Adrenal gland (tissue), 12 donors: ENCODE measurements around the gene FREM2. TPM values are rescaled to one million over a fixed set of nuclear protein-coding genes. Genes with fewer than 3 reads are reported as not detected.

ENCODE experiments used
- DNase-seq, 7 donors: peaks; one replicate each; pipeline ENCODE4 v3.0.0-alpha.2; 2019 to 2020
- H3K27ac ChIP-seq, 5 donors: fragments of 200-600 bp; sonication (generic) in 4 of 5; 1 replicate in 3 of 5; 2 replicates in 2 of 5; pipeline versions ENCODE4 v1.5.1 to v1.8.0; 2016 to 2020; ENCODE audit warnings: mild to moderate bottlenecking in 1 of 5
- H3K27me3 ChIP-seq: fragments of 200-600 bp; 2 replicates; pipeline ENCODE4 v1.8.0; 2021
- H3K36me3 ChIP-seq, 2 donors: fragments of 200-600 bp; replicated peaks in 1 of 2; 1 replicate in 1 of 2; 2 replicates in 1 of 2; pipeline versions ENCODE4 v1.5.1 to v1.8.0; 2018 to 2022
- H3K4me1 ChIP-seq, 2 donors: fragments of 200-600 bp; replicated peaks in 1 of 2; 1 replicate in 1 of 2; 2 replicates in 1 of 2; pipeline versions ENCODE4 v1.5.1 to v1.8.0; 2018 to 2021
- H3K4me3 ChIP-seq, 4 donors: fragments of 200-600 bp; sonication (generic) in 3 of 4; one replicate each; pipeline ENCODE4 v1.5.1; 2016 to 2018
- H3K9me3 ChIP-seq, 3 donors: fragments of 200-600 bp; sonication (generic) in 1 of 3; replicated peaks in 1 of 3; 1 replicate in 2 of 3; 2 replicates in 1 of 3; pipeline versions ENCODE4 v1.5.1 to v1.8.0; 2016 to 2021
- CTCF ChIP-seq, 6 experiments: fragments of 450-650 bp in 4 of 6; fragments of 200-600 bp in 2 of 6; sonication (generic) in 1 of 6; IDR thresholded peaks; 1 replicate in 5 of 6; 2 replicates in 1 of 6; pipeline versions ENCODE4 v1.5.1 to v1.8.0; 2016 to 2021; ENCODE audit warnings: antibody characterized with exemption in 6 of 6, mild to moderate bottlenecking in 2 of 6, moderate library complexity in 1 of 6
- POLR2A ChIP-seq, 2 donors: fragments of 450-650 bp; IDR thresholded peaks; one replicate each; pipeline ENCODE4 v1.6.1; 2017; ENCODE audit warnings: antibody characterized with exemption in 2 of 2, mild to moderate bottlenecking in 2 of 2, moderate library complexity in 1 of 2
- WGBS, 4 donors: extraction: QIAGEN DNeasy Blood & Tissue Kit in 2 of 4; methylation state at CpG; one replicate each; pipeline versions ENCODE4 v1.1.5 to v1.1.7; 2013 to 2017; 5-methylcytosine and 5-hydroxymethylcytosine counted together
- intact Hi-C, 2 donors: fragments of 100-400 bp; cut with DNase I; formaldehyde crosslinking; loops; one replicate each; pipeline versions ENCODE4 v1.14.1 to v1.15.0; 2022 to 2023
- polyA plus RNA-seq, 3 donors: library from polyadenylated mRNA; stranded (reverse); fragments of 200-250 nt in 2 of 3; fragments of 350-450 nt in 1 of 3; fragmentation: Illumina TruSeq in 1 of 3; extraction: RNeasy Lipid Tissue Mini Kit (QIAGEN cat#74804) in 1 of 3; gene quantifications; one replicate each; pipeline ENCODE4 v1.2.3, GENCODE V29; 2013 to 2014
- total RNA-seq, 9 donors: library from RNA; depleted of rRNA in 4 of 9; stranded (reverse); fragments of >200 nt in 4 of 9; fragments of 120-200 nt in 1 of 9; fragmentation: NEBNext Ultra II Directional in 1 of 9; extraction: Animal tissue kit (Norgen Biotek cat#: 25700) in 1 of 9; gene quantifications; one replicate each; pipeline versions ENCODE4 v1.1.0 to v1.2.4, GENCODE V29; 2013 to 2023
- donor health status: healthy with polysubstance abuse.
- donor health status: Bipolar disorder and iron deficiency.
- donor health status: DM: yes; HTN: yes; CAD: no.
- donor health status: DM: no; HTN: no; CAD: no.
- donor health status: DM: no; HTN: no; CAD: no.
- donor health status: DM: yes; HTN: yes; CAD: no.

Gene FREM2
- total and polyA plus RNA-seq, 12 donors: 0.10 to 414 (median 0.58) TPM

GRCh38 chr13:38848360-38848759 lies 161.5 kb downstream of the FREM2 start:
- Histone ChIP-seq H3K27me3 (no peaks in the 10 kb centered on the region), H3K27ac (no peak overlapping the region), H3K4me1 (no peaks in the 10 kb centered on the region), H3K4me3 (no peak overlapping the region), H3K9me3 (no peaks in the 10 kb centered on the region), H3K36me3 (no peaks in the 10 kb centered on the region)
- WGBS, 4 donors: 64 to 80% (median 75%) methylated on average over 7 of the region's 7 CpGs
- no peak for DNase-seq
- no peak for TF ChIP-seq CTCF (IDR thresholded peaks at IDR 0.05)
- TF ChIP-seq POLR2A (IDR thresholded peaks at IDR 0.05): no peak
- intact Hi-C loops: no loop called here

DNA sequence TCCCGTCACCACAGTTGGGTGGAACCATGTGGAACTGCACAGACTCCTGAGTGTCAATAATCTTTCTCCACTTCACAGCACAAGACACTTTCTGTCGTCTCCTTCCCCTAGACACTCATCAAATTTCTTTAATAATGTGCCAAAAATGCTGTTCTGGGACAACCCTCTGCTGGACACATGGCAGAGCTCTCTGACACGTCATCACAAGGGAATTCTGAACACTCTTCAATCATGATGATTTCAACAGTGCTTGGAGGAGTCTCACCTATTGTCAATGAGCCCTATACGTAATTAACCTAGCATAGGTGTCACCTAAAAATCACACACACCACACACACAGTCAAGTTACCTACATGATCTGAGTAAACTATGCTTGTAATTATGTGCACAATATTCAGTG lies 162.4 kb downstream of the FREM2 start:
- H3K36me3 ChIP-seq: no peaks in the 10 kb centered on the region
- no peak overlapping the region for H3K4me3 ChIP-seq
- no peaks in the 10 kb centered on the region for H3K9me3 ChIP-seq
- TF ChIP-seq POLR2A (IDR thresholded peaks at IDR 0.05) (no peak), CTCF (IDR thresholded peaks at IDR 0.05) (no peak)
- no peaks in the 10 kb centered on the region for H3K4me1 ChIP-seq
- 66 to 79% (median 72%) methylated on average over 4 of the region's 4 CpGs for WGBS, 4 donors
- no peaks in the 10 kb centered on the region for H3K27me3 ChIP-seq
- intact Hi-C loops: no loop called here
- no peak overlapping the region for H3K27ac ChIP-seq
- DNase-seq: no peak

- H3K4me3 ChIP-seq: no peak overlapping the region
- intact Hi-C loops: no loop called here
- H3K27me3 ChIP-seq: no peaks in the 10 kb centered on the region
- H3K36me3 ChIP-seq: no peaks in the 10 kb centered on the region
- TF ChIP-seq POLR2A (IDR thresholded peaks at IDR 0.05) (no peak), CTCF (IDR thresholded peaks at IDR 0.05) (no peak)
- H3K4me1 ChIP-seq: no peaks in the 10 kb centered on the region
- no peaks in the 10 kb centered on the region for H3K9me3 ChIP-seq
- H3K27ac ChIP-seq: no peak overlapping the region
- 74 to 80% (median 76%) methylated on average over 5 of the region's 5 CpGs for WGBS, 4 donors
- no peak for DNase-seq
Observed at GRCh38 chr13:38850868-38851626, 164.2 kb downstream of the FREM2 start.

DNA sequence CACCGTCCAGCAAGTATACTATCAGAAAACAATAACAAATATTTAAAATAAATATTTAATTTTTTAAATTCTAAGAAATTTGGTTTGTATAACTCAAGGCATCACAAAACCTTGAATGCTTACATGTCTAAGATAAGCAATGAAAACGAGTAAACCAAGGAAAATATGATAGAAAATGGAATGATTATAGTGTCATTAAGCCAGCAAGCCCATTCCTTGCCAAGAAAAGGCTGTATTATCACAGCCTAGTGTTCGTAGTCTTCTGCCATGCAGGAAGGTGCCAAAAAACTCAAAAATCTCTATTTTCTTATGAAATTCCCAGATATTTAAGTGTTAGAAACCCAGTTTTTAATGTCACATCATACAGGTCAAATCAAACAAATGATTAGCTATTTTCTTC lies 167.3 kb downstream of the FREM2 start:
- no peak overlapping the region for H3K4me3 ChIP-seq
- H3K27ac ChIP-seq: no peak overlapping the region
- no peaks in the 10 kb centered on the region for H3K27me3 ChIP-seq
- H3K9me3 ChIP-seq: no peaks in the 10 kb centered on the region
- no peaks in the 10 kb centered on the region for H3K4me1 ChIP-seq
- WGBS, 4 donors: 51 to 59% (median 57%) methylated on average over 3 of the region's 3 CpGs
- TF ChIP-seq CTCF (IDR thresholded peaks at IDR 0.05): no peak
- no peak for TF ChIP-seq POLR2A (IDR thresholded peaks at IDR 0.05)
- no peak for DNase-seq
- H3K36me3 ChIP-seq: no peaks in the 10 kb centered on the region
- intact Hi-C loops: no loop called here
